Measurements from ENCODE around the gene HOXA13. TPM values are rescaled to one million over a fixed set of nuclear protein-coding genes. Genes with fewer than 3 reads are reported as not detected.

HOXA13 gene
- total RNA-seq, 1 experiment from 2014 or later: 2.0 TPM

DNA sequence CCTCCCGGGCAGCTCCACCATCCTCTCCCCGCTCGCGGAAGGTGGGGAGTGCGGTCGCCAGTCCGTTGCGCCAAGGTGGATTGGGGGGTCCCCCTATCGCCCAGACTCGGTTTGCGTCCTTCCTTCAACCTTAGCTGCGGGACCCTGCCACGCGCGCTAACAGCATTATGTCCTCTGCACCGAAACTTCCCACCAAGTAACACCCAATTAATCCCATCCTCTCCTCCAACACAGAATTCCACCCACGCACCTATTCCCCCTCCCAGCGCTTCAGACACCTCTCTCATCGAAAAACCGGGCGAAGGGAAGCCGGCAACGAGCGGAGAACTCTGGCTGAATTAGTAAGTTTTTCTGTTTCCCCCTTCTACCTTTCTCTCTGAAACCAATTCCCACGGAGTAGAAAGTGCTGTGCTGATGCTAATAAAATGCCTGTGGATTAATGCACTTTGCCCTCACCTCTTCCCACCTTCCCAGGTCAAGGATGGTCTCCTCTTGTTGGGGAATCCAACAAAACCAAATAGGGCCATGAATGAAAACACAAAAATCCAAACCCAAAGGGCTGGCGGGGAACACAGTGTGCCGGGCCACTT lies 48.5 kb downstream of the HOXA13 start:
- no peak for DNase-seq (ENCODE audit: low read depth, low spot score)
- in situ Hi-C loops (cut with HindIII; ENCODE audit: low pct_unique_long_range_greater_than_20kb, low sequenced_read_pairs): no loop called here

DNA sequence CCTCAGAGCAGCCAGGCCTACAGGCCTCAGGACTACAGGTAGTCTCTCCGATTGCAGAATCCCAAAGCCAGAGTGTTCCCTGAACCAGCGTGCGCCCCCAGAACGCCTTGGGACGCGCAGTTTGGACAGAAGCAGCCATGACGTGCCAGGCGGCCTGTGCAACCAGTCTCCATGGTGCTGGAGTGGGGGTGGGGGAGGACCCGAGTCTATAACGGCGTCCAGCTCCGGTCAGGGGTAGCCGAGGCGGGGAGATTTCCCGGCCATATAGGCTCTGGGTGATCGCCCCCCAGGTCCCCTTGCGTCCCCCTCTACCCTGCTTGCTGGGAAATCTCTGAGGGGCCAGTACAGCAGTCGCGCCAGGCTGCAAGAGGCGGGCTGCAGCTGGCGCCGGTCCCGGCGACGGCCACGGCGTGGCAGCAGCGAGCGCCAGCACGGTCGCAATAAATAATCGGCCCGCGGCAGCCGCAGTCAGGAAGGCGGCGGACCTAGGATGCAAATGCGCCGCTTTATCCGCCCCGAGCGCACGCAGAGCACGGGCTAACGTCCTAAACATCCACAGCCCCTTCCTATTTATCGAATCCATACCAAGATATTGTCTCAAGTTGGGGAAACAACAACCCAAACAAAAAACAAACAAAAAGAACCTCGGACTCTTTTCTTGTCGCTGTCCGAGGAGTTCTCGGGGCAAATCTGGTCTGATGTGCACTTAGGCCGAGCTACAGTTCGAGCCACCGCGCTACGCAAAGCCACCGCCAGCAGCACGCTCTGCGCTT lies 49.1 kb downstream of the HOXA13 start:
- in situ Hi-C loops (cut with HindIII; ENCODE audit: low pct_unique_long_range_greater_than_20kb, low sequenced_read_pairs): no loop called here
- peak; percentile 85 for DNase-seq (ENCODE audit: low read depth, low spot score)

DNA sequence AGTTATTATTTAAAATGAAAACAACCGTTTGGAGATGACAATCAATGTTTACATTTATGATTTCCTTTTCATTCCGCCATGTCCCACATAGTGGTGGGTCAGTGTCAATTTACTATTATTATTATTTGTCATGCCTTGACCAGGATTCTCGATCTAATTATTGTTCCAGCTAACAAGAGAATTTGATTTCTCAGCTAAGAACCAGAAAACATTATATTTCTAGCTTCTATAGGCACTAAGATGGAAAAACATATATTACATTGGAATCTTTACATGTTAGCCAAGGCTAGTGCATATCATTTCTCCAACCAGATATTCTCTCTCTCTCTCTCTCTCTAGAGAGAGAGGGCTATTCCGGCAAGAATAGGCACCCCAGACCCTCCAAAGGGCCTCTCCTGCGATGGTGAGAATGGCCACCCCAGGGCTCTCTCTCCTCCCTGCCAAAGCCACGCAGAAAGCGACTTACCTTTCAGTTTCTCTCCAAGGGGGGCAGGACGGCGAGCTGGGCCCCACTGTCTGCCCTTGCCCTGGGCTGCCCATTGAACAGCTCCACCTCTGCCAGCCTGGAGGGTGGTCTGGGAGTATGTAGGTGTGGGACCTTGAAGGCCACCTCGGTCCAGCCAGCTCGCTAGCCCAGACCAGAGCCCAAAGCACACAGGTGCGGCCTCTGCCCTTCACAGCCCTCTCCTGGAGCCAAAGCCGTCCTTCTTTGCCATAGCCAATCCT lies 49.9 kb downstream of the HOXA13 start:
- DNase-seq (ENCODE audit: low read depth, low spot score): peak; percentile 31
- in situ Hi-C loops (cut with HindIII; ENCODE audit: low pct_unique_long_range_greater_than_20kb, low sequenced_read_pairs): no loop called here

DNA sequence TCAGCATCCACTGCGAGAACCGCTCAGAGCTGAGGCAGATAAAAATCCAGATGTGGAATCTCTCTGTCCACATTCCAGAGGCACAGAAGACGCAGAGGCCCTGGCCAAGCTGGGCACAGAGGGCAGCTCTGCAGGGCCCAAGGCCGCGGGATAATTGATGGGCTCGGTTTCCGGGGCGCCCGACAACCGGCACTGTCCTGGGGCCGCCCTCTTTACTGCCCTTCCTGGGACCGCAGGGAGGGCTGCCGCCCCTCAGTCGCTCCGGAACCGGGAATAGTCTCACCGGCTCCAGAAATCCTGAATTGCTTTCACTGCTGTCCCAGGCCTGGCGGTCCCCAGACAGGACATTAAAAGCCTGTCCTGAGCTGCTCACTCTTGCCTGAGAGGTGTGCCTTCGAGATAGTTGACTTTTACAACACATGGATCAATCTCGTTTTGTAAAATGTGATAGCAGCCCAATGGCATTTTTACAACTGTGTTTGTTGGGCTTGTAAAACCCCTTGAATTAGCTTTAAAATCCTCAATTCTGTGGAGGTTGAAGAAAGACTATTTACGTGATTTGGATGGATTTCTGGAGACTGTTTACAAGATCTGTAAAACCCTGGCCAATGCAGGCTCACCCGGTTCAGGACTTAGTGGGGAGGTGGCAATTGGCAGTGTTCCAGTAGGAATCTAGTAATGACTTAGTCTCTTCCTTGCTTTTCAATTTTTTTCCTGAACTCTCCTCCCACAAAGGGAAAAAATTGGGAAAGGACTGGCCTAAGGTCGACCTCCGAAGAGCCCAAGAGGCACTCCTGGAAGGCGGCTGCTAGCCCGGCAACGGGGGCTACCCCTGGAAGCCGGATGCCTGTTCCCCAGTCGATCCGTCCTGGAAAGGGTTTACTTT lies 50.9 kb downstream of the HOXA13 start:
- no peak for DNase-seq (ENCODE audit: low read depth, low spot score)
- in situ Hi-C loops (cut with HindIII; ENCODE audit: low pct_unique_long_range_greater_than_20kb, low sequenced_read_pairs): no loop called here

DNA sequence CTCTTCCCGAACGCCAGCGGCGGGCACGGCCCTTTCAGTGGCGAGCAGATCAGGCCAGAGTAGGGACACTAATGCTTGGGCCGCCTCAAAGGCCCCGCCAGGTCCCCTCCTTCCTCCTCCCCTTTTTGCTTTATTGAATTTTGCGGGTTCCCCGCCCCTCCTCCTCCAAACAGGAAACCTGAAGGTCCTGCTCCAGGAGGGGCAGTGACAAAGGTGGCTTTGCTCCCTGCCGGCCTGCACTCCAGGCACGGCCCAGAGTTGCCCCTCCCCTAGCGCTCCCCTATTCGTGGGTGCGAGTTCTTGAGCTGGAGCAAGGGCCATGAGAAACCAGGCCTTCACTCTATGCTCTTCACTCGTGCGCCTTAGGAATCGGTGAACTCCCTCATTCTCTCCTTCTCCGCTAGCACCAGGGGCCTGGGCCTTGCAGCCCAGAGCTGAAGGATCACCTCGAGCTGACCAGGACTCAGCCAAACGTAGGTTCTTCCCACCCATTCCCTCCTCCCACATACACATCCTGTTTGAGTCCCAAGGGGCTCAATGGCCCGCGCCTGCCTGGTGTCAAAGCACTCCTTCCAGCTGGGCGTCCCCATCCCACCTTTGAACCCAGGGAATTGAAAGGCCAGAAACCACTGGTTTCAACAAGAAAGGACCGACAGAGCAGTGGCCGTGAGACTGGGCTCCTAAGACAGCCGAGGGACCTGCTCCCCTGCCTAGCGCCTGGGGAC lies 51.7 kb downstream of the HOXA13 start:
- no peak for DNase-seq (ENCODE audit: low read depth, low spot score)
- in situ Hi-C loops (cut with HindIII; ENCODE audit: low pct_unique_long_range_greater_than_20kb, low sequenced_read_pairs): no loop called here

DNA sequence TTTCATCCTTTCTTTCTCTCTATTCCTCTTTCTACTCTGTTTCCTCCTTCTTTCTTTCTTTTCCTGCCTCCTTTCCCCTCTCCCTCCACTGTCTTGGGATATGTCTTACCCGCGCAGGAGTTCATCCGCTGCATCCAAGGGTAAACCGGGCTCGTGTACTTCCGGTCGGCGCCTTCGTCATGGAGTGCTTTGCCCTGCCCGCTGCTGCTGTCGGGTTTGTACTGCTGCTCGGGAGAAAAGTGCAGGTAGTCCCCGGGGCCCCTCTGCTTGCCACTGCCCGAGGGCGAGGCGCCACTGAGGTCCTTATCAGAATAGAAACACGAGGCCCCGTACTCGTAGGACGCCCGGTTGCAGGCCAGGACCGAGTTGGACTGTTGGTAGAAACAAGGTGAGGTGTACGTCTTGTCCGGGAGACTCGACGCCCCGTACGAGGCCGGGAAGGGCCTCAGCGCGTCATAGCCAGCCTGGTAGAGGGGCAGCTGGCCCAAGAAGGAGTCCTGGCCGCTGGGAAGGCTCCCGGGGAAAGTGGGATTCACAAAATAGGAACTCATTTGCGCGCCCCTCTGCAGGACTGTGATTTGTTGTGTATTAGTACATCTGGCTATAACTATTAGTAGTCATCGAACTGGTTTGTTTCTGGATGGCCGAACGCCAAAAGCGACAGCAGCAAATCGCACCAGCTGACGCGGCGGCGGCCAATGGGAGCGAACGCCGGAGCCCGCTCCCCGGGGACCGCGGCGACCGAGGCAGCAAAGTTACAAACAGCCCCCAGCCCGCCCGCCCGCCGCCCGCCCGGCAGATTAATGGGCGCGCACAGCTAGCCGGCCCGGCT lies 52.5 kb downstream of the HOXA13 start, which contains the start of gene HOXA6:
Gene HOXA6, minus strand, starts transcription at position 576 of the 832 bp plus-strand sequence. Its CDS starts 25 bp downstream, at position 551.
- in situ Hi-C loops (cut with HindIII; ENCODE audit: low pct_unique_long_range_greater_than_20kb, low sequenced_read_pairs): no loop called here
- DNase-seq (ENCODE audit: low read depth, low spot score): no peak

DNA sequence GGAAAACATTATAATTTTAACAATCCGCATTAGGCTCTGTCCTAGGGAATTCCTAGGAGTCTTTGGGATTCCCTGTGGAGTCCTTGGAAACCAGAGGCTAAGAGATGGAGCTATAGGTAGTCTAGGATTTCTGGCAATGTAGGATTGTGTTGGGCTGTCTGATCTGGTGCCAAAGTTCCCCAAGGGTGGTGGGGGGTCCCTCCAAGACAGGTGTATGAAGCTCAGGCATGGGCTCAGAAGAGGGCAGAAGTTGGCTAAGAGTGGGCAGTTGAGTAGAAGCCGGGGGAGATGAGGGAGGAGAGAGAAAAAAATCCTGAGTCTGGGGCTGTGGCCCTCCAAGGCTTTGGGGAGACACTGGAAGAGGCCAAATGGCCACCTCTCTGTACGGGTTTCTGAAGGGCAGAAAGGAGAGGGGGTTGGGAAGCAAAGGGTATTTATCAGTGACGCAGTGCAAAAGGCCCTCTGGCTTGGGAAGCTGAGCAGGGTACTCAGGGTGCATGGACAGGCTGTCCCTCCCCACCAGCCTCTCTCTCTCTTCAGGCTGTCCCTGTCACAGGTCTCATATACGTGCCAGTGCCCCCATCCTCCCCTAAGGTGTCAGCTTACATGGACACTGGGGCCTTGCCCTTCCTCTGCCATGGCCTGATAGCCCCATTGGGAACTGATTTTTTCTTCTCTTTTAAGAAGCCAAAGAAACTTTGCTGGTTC lies 53.2 kb downstream of the HOXA13 start:
- no peak for DNase-seq (ENCODE audit: low read depth, low spot score)
- in situ Hi-C loops (cut with HindIII; ENCODE audit: low pct_unique_long_range_greater_than_20kb, low sequenced_read_pairs): no loop called here

DNA sequence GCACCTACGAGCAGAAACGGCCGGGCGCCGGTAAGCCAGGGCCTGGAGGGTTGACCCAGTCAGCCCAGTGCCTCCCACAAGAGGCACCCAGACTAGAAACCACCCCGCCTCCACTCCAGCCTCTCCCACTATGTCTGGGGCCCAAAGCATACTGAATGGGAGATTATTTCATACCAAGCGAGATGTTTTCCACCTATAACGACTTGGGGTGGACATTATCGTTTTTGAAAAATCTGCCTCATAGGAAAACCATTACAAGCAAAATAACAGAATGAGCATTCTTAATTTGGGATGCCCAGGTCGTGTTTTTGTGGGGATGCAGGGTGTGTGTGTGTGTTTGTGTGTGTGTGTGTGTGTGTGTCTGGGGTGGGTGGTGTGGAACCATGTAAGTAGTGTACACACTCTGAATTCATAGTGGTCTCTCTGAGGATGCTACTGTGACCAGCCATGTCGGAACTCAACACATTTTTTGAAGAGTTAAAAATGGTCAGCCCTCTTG lies 53.9 kb downstream of the HOXA13 start:
- in situ Hi-C loops (cut with HindIII; ENCODE audit: low pct_unique_long_range_greater_than_20kb, low sequenced_read_pairs): no loop called here
- DNase-seq (ENCODE audit: low read depth, low spot score): no peak

DNA sequence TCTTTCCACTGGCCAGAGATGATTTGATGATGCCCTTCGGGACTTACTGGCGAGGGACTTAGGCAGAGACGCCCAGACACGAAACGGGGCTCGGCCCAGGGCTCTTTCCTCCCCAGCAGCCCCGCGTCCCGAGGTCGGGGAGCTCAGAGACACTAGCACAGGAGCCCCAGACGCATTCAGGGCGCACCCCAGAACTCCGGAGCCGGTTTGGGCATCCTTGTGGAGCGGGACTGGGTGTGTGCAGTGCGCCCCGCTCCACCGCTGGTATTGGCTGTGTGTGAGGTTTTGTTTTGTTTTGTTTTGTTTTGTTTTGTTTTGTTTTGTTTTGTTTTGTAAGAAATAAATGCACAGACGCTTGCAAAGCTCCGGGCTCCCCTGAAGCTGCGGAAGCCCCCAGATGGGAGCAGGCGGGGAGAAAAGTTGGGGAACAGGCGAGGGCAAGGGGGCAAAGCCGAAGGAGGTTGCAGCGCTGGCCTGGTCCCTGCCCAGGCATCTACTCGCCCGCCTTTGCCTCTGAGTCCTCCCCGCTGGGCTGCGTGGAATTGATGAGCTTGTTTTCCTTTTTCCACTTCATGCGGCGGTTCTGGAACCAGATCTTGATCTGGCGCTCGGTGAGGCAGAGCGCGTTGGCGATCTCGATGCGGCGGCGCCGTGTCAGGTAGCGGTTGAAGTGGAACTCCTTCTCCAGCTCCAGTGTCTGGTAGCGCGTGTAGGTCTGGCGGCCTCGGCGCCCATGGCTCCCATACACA lies 54.6 kb downstream of the HOXA13 start:
- DNase-seq (ENCODE audit: low read depth, low spot score): no peak
- in situ Hi-C loops (cut with HindIII; ENCODE audit: low pct_unique_long_range_greater_than_20kb, low sequenced_read_pairs): no loop called here

DNA sequence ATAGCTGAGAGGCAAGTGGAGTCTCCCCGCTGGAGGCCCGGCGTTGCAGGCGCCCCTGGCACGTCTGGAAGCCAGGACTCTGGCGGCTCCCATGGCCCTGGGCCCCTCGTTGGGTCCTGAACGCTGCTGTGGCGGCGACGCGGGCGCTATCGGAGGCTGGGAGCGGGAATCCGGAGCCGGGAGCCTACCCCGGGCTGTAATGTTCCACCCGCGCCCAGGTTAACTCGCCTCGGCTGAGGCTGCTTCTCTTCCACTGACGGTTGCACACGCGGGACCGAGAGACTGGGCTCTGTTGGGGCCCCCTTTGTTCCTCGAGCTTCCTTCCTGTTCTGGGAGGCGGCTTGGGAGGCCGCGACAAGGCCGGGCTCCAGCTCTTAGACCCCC lies 55.1 kb downstream of the HOXA13 start:
- DNase-seq (ENCODE audit: low read depth, low spot score): no peak
- in situ Hi-C loops (cut with HindIII; ENCODE audit: low pct_unique_long_range_greater_than_20kb, low sequenced_read_pairs): no loop called here

Small RNA genes lying within 50 kb of the gene (small RNA-seq; reads per million reads assigned to genes)
- gene AC004080.5 (0 reads per million in 2 experiments), gene RF02140 (0 reads per million in 2 experiments), gene RF02141 (0 reads per million in 2 experiments)

Other genes starting within 250 kb of the HOXA13 start
- 5.6 TPM in 2 replicates for gene HOXA1, start 104.1 kb downstream of the HOXA13 start, total RNA-seq (2014; rRNA removed; shearing (Covaris generic))
- 0.21 and 0.67 TPM in 2 replicates for gene HOXA2, start 97.4 kb downstream of the HOXA13 start, total RNA-seq (2014; rRNA removed; shearing (Covaris generic))
- gene HOXA4, start 69.3 kb downstream of the HOXA13 start, total RNA-seq (2014; rRNA removed; shearing (Covaris generic)): 0.50 and 0.83 TPM in 2 replicates
- 6.5 and 10.3 TPM in 2 replicates for gene HOXA5, start 56.4 kb downstream of the HOXA13 start, total RNA-seq (2014; rRNA removed; shearing (Covaris generic))
- gene HOXA6, start 52.3 kb downstream of the HOXA13 start, total RNA-seq (2014; rRNA removed; shearing (Covaris generic)): 1.5 and 1.9 TPM in 2 replicates
- 0.56 and 3.5 TPM in 2 replicates for gene HOXA3, start 47.5 kb downstream of the HOXA13 start, total RNA-seq (2014; rRNA removed; shearing (Covaris generic))
- gene HOXA7, start 43.4 kb downstream of the HOXA13 start, total RNA-seq (2014; rRNA removed; shearing (Covaris generic)): 0.45 TPM in 1 of 2 replicates, not detected in the other
- gene HOXA9, start 34.6 kb downstream of the HOXA13 start, total RNA-seq (2014; rRNA removed; shearing (Covaris generic)): not detected in 2 replicates
- gene HOXA10, start 25.8 kb downstream of the HOXA13 start, total RNA-seq (2014; rRNA removed; shearing (Covaris generic)): not detected in 2 replicates
- gene HOXA11, start 14.9 kb downstream of the HOXA13 start, total RNA-seq (2014; rRNA removed; shearing (Covaris generic)): 0.08 and 0.16 TPM in 2 replicates
- gene EVX1, start 42.7 kb upstream of the HOXA13 start, total RNA-seq (2014; rRNA removed; shearing (Covaris generic)): not detected in 2 replicates